CD14-positive monocyte (primary cell): ENCODE results near the gene IBA57. TPM values are rescaled to one million over a fixed set of nuclear protein-coding genes. Genes with fewer than 3 reads are reported as not detected.
"Not testable (repeated sequence)": the region's sequence is repeated elsewhere in the genome, so short reads cannot be mapped to it uniquely, and the experiment has no call there.

Experiments
- DNase-seq, 3 donors: peaks; one replicate each; pipeline ENCODE4 v3.0.0-alpha.2; 2011 to 2022
- H2AFZ ChIP-seq: 2 replicates; pipeline ENCODE4 v1.6.0; 2012; ENCODE audit warnings: mild to moderate bottlenecking, low read depth, low read length, inconsistent platforms; ENCODE audit not compliant: insufficient read depth, poor library complexity, severe bottlenecking
- H3K27ac ChIP-seq, 2 donors: 1 replicate in 1 of 2; 2 replicates in 1 of 2; pipeline ENCODE4 v1.5.1; 2012 to 2013; ENCODE audit warnings: low read length in 2 of 2, control low read depth in 1 of 2, inconsistent platforms in 1 of 2, low read depth in 1 of 2, mild to moderate bottlenecking in 1 of 2
- H3K27me3 ChIP-seq, 2 donors: one replicate each; pipeline versions ENCODE4 v1.6.0 to v1.6.1; 2011 to 2013; ENCODE audit warnings: low read length in 2 of 2; ENCODE audit not compliant: control insufficient read depth in 2 of 2, insufficient read depth in 2 of 2
- H3K36me3 ChIP-seq, 2 donors: replicated peaks in 1 of 2; 1 replicate in 1 of 2; 2 replicates in 1 of 2; pipeline versions ENCODE4 v1.5.1 to v1.6.1; 2012 to 2013; ENCODE audit warnings: low read length in 2 of 2, control low read depth in 1 of 2, inconsistent platforms in 1 of 2, mild to moderate bottlenecking in 1 of 2; ENCODE audit not compliant: insufficient read depth in 2 of 2, control insufficient read depth in 1 of 2
- H3K4me1 ChIP-seq, 2 donors: 1 replicate in 1 of 2; 2 replicates in 1 of 2; pipeline versions ENCODE4 v1.5.1 to v1.6.1; 2012 to 2013; ENCODE audit warnings: low read length in 2 of 2, control low read depth in 1 of 2, inconsistent platforms in 1 of 2, mild to moderate bottlenecking in 1 of 2, moderate library complexity in 1 of 2; ENCODE audit not compliant: insufficient read depth in 2 of 2, control insufficient read depth in 1 of 2
- H3K4me2 ChIP-seq: replicated peaks from 2 replicates; pipeline ENCODE3; 2012; ENCODE audit warnings: low read length, moderate library complexity, mild to moderate bottlenecking; ENCODE audit not compliant: poor library complexity, severe bottlenecking; ENCODE audit errors: extremely low read depth
- H3K4me3 ChIP-seq, 3 experiments: fragments of 200-600 bp in 1 of 3; sonication (generic) in 1 of 3; replicated peaks in 1 of 3; 1 replicate in 2 of 3; 2 replicates in 1 of 3; pipeline ENCODE4 v1.5.1; 2011 to 2013; ENCODE audit warnings: low read length in 3 of 3, mild to moderate bottlenecking in 3 of 3, control low read depth in 2 of 3, low read depth in 2 of 3, inconsistent platforms in 1 of 3, moderate library complexity in 1 of 3
- H3K79me2 ChIP-seq: 2 replicates; pipeline ENCODE4 v1.6.0; 2012; ENCODE audit warnings: mild to moderate bottlenecking, control low read depth, inconsistent platforms, low read length, moderate library complexity; ENCODE audit not compliant: insufficient read depth
- H3K9ac ChIP-seq: 2 replicates; pipeline ENCODE4 v1.6.0; 2017; ENCODE audit warnings: low read length, mild to moderate bottlenecking; ENCODE audit not compliant: insufficient read depth, poor library complexity, severe bottlenecking
- H3K9me3 ChIP-seq, 2 donors: replicated peaks in 1 of 2; 1 replicate in 1 of 2; 2 replicates in 1 of 2; pipeline versions ENCODE4 v1.5.1 to v1.6.1; 2012 to 2013; ENCODE audit warnings: low read length in 2 of 2, control low read depth in 1 of 2; ENCODE audit not compliant: control insufficient read depth in 1 of 2, insufficient read depth in 1 of 2
- H4K20me1 ChIP-seq: 2 replicates; pipeline ENCODE4 v1.6.0; 2012; ENCODE audit warnings: mild to moderate bottlenecking, low read length, control low read depth, moderate library complexity; ENCODE audit not compliant: insufficient read depth
- H3K27ac Mint-ChIP-seq, 7 donors: one replicate each; pipeline ENCODE4 v1.8.0; 2020; ENCODE audit warnings: mild to moderate bottlenecking in 7 of 7, mixed read lengths in 7 of 7, moderate library complexity in 6 of 7, inconsistent platforms in 2 of 7
- H3K27me3 Mint-ChIP-seq, 3 donors: one replicate each; pipeline ENCODE4 v1.8.0; 2021 to 2022; ENCODE audit warnings: low read depth in 3 of 3, mild to moderate bottlenecking in 3 of 3, mixed read lengths in 3 of 3, moderate library complexity in 3 of 3, inconsistent platforms in 1 of 3
- H3K36me3 Mint-ChIP-seq, 2 donors: one replicate each; pipeline ENCODE4 v1.8.0; 2020; ENCODE audit warnings: mixed read lengths in 2 of 2, inconsistent platforms in 1 of 2, mild to moderate bottlenecking in 1 of 2
- H3K4me1 Mint-ChIP-seq: one replicate; pipeline ENCODE4 v1.8.0; 2020; ENCODE audit warnings: mild to moderate bottlenecking, mixed read lengths
- H3K4me3 Mint-ChIP-seq, 2 donors: one replicate each; pipeline ENCODE4 v1.8.0; 2020; ENCODE audit warnings: mild to moderate bottlenecking in 2 of 2, mixed read lengths in 2 of 2, moderate library complexity in 1 of 2
- H3K9me3 Mint-ChIP-seq, 7 donors: one replicate each; pipeline ENCODE4 v1.8.0; 2020 to 2022; ENCODE audit warnings: mixed read lengths in 7 of 7, mild to moderate bottlenecking in 6 of 7, moderate library complexity in 6 of 7, inconsistent platforms in 2 of 7
- WGBS: methylation state at CpG from one replicate; pipeline ENCODE4 v1.1.5; 2013; ENCODE audit warnings: missing lambda C conversion rate; ENCODE audit not compliant: insufficient coverage; 5-methylcytosine and 5-hydroxymethylcytosine counted together
- intact Hi-C, 2 donors: fragments of 100-400 bp; cut with micrococcal nuclease; formaldehyde crosslinking; loops; one replicate each; pipeline versions ENCODE4 v1.15.0 to v1.15.1; 2023
- polyA plus RNA-seq, 3 donors: library from polyadenylated mRNA; depleted of rRNA in 1 of 3; unstranded in 2 of 3; stranded (reverse) in 1 of 3; fragments of 300-500 nt in 2 of 3; fragments of >200 nt in 1 of 3; fragmentation: Illumina TruSeq in 2 of 3; gene quantifications; 1 replicate in 2 of 3; 2 replicates in 1 of 3; pipeline ENCODE4 v1.2.3, GENCODE V29; 2012 to 2021
- TF ChIP-seq, protein P1 (sequence below): fragments of 200-600 bp; IDR thresholded peaks from one replicate; pipeline ENCODE4 v1.8.0; 2022; ENCODE audit warnings: antibody characterized with exemption, mild to moderate bottlenecking

The IBA57 gene
- polyA plus RNA-seq, 3 donors, result 1.6 to 2.1 (median 1.7) TPM

DNA sequence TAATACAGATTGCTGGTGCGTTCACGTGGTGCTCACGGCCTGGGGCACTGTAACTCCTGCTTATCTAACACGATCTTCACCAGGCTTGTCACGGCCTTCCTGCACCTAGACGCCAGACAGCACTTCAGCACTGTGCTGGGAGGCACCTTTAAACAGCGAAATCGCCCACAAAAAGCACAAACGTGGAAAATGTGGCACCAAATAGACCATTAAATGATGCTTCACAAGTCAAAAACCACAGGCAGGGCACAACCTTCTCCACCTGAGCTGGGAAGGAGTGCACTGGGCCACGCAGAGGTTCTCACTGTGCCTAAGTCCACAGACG is 20.0 kb downstream of the IBA57 start:
- H2AFZ ChIP-seq, result no peak overlapping the region
- H3K4me3 ChIP-seq, result no peak overlapping the region
- no peaks in the 10 kb centered on the region for H4K20me1 ChIP-seq
- no peaks in the 10 kb centered on the region for H3K27me3 ChIP-seq
- no peak overlapping the region for H3K4me3 Mint-ChIP-seq
- WGBS, result 87% methylated on average over 6 of the region's 11 CpGs
- no peaks in the 10 kb centered on the region for H3K79me2 ChIP-seq
- H3K4me2 ChIP-seq, result no peak overlapping the region
- no peaks in the 10 kb centered on the region for H3K36me3 ChIP-seq
- intact Hi-C loops, result no loop called here
- H3K9ac ChIP-seq, result no peak overlapping the region
- H3K27ac Mint-ChIP-seq, result peak overlapping the region in 2 of 7 donors; percentile 17 to 51
- H3K27ac ChIP-seq, result no peak overlapping the region
- H3K36me3 Mint-ChIP-seq, result peaks cover 0 to 4% of the 10 kb centered on the region in 2 donors
- H3K9me3 Mint-ChIP-seq, result peaks cover 0 to 3% (median 1%) of the 10 kb centered on the region in 7 donors
- no peaks in the 10 kb centered on the region for H3K4me1 Mint-ChIP-seq
- TF ChIP-seq, protein P1, sequence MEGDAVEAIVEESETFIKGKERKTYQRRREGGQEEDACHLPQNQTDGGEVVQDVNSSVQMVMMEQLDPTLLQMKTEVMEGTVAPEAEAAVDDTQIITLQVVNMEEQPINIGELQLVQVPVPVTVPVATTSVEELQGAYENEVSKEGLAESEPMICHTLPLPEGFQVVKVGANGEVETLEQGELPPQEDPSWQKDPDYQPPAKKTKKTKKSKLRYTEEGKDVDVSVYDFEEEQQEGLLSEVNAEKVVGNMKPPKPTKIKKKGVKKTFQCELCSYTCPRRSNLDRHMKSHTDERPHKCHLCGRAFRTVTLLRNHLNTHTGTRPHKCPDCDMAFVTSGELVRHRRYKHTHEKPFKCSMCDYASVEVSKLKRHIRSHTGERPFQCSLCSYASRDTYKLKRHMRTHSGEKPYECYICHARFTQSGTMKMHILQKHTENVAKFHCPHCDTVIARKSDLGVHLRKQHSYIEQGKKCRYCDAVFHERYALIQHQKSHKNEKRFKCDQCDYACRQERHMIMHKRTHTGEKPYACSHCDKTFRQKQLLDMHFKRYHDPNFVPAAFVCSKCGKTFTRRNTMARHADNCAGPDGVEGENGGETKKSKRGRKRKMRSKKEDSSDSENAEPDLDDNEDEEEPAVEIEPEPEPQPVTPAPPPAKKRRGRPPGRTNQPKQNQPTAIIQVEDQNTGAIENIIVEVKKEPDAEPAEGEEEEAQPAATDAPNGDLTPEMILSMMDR, result no peak
- H3K9me3 ChIP-seq, result no peaks in the 10 kb centered on the region
- peaks cover 0 to 3% (median 2%) of the 10 kb centered on the region in 3 donors for H3K27me3 Mint-ChIP-seq
- DNase-seq, result no peak
- no peaks in the 10 kb centered on the region for H3K4me1 ChIP-seq

- H3K9ac ChIP-seq, H3K9me3 ChIP-seq, H3K4me1 ChIP-seq, H3K4me1 Mint-ChIP-seq, H3K27ac ChIP-seq, H4K20me1 ChIP-seq, H3K36me3 ChIP-seq, H3K27me3 Mint-ChIP-seq, H3K4me3 Mint-ChIP-seq, H3K79me2 ChIP-seq, H3K4me3 ChIP-seq, H3K9me3 Mint-ChIP-seq, intact Hi-C loops, H3K27ac Mint-ChIP-seq, H3K36me3 Mint-ChIP-seq, H3K27me3 ChIP-seq, DNase-seq, H3K4me2 ChIP-seq, H2AFZ ChIP-seq: not testable (repeated sequence)
- no CpG with 5 or more reads among the region's 2 CpGs for WGBS
Observed at GRCh38 chr1:228188249-228188648, 22.6 kb downstream of the IBA57 start.
